Peyer's patch (tissue), 4 donors: ENCODE data around the gene ARF1.

Source experiments
- CTCF ChIP-seq, 6 experiments: fragments of 450-650 bp in 4 of 6; fragments of 200-600 bp in 2 of 6; sonication (generic) in 1 of 6; IDR thresholded peaks; one replicate each; pipeline ENCODE4 v1.5.1; 2017 to 2019; ENCODE audit warnings: antibody characterized with exemption in 6 of 6, mild to moderate bottlenecking in 3 of 6, moderate library complexity in 1 of 6
- POLR2A ChIP-seq, 2 donors: fragments of 450-650 bp; IDR thresholded peaks; one replicate each; pipeline ENCODE4 v1.5.1; 2017; ENCODE audit warnings: antibody characterized with exemption in 2 of 2, mild to moderate bottlenecking in 2 of 2, moderate library complexity in 2 of 2

DNA sequence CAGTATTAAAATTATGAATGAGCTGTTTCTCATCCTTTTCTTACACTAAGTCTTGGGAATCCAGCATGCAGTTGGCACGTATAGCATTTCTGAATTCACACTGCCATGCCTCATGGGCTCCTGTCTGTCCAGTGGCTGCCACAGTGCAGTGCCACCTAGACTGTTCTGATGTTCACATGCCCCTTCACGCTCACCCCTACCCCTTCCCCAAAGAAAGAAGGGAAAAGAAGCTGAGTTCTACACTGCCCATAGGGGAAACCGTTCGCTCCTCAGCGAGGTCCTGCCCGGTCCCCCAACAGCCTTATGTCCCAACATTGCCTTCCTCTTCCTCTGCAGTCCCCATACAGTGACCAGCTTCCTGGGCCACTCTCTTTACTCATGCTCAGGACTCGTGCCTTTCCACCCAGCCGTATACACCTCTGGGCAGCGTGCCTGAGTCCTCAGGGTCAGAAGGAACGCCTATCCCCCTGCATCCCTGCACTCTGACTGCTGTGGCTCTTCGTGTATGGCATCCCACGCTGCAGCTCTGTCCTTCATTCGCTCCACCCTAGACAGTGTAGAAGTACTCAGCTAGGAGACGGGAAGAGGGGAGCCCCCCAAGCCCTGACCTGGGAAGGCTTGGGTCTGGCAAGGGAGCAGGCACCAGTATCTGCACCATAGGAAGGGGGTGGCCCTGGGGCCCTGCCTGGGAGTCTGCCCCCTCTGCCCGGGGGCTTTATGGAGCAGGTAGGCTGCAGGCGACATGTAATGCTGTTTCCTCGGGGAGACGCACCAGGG lies 24.1 kb upstream of the ARF1 start:
- no peak for TF ChIP-seq CTCF (IDR thresholded peaks at IDR 0.05)
- no peak for TF ChIP-seq POLR2A (IDR thresholded peaks at IDR 0.05)
